T1000 (cell line): ENCODE data around the gene SLC35G3.
"Not testable (repeated sequence)": the region's sequence is repeated elsewhere in the genome, so short reads cannot be mapped to it uniquely, and the experiment has no call there.

Experiments used
- DNase-seq: peaks from one replicate; lab custom pipeline; 2025; ENCODE audit warnings: mixed read lengths; lab: John Stamatoyannopoulos, UW

The SLC35G3 gene

DNA sequence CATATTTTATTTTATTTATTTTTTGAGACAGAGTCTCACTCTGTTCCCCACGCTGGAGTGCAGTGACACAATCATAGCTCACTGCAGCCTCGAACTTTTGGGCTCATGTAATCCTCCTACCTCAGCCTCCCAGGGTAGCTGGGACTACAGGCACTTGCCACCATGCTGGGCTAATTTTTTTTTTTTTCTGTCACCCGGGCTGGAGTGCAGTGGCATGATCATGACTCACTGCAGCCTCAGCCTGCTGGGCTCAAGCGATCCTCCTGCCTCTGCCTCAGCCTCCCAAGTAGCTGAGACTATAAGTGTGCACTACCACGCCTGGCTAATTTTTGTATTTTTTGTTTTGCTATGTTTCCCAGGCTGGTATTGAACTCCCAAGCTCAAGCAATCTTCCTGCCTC lies 29.5 kb downstream of the SLC35G3 start:
- DNase-seq, result no peak

DNA sequence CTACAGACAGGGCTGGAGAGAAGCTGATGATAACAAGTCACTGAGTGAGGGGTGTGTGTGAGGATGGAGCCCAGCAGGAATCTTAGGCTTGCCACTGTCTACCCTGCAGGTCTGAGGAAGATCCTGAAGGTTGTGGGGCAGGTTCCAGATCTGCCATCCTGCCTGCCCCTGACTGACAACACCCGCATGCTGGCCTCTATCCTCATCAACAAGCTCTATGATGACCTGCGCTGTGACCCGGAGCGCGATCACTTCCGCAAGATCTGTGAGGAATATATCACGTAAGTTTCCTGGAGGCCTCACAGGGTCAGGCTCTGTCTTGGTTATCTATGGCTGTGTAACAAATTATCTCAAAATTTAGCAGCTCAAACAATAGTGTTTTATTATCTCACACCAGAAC lies 30.3 kb downstream of the SLC35G3 start:
- DNase-seq, result no peak

DNA sequence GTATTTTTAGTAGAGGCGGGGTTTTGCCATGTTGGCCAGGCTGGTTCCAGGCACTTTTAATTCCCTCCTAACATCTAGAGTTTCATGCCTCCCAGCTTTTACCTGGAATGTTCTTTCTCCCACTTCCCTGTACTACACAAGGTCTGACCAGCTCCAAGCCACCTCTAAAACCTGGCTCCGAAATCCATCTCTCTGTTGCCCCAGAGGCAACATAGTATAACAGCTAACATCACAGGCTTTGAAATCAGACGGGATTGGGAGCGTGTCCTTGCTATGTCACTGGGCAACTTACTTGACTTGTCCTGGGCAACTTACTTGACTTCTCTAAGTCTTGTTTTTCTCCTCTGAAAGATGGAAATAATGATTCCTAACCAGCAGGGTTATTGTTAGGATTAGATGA lies 31.4 kb downstream of the SLC35G3 start:
- no peak for DNase-seq

DNA sequence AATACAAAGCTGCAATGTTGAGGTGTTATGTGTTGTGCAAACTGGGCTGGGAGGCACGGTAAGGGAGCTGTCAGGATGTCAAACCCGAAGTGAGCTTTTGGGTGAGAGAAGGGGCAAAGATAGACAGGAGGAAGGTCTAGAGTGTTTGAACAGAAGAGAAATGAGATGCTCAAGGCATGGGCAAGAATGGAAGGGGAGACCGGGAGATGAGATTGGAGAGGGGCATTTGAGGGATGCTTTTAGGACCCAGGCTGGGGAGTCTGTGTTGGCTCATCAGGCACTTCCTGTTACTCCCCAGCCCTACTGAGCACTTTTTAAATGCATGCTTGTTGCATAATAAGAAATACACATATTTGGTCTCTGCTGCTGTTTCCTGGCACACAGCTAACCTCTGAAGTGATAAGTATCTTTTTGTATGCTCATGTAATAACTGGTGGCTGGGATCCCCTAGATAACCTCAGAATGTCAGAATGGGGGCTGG lies 32.9 kb downstream of the SLC35G3 start:
- no peak for DNase-seq

DNA sequence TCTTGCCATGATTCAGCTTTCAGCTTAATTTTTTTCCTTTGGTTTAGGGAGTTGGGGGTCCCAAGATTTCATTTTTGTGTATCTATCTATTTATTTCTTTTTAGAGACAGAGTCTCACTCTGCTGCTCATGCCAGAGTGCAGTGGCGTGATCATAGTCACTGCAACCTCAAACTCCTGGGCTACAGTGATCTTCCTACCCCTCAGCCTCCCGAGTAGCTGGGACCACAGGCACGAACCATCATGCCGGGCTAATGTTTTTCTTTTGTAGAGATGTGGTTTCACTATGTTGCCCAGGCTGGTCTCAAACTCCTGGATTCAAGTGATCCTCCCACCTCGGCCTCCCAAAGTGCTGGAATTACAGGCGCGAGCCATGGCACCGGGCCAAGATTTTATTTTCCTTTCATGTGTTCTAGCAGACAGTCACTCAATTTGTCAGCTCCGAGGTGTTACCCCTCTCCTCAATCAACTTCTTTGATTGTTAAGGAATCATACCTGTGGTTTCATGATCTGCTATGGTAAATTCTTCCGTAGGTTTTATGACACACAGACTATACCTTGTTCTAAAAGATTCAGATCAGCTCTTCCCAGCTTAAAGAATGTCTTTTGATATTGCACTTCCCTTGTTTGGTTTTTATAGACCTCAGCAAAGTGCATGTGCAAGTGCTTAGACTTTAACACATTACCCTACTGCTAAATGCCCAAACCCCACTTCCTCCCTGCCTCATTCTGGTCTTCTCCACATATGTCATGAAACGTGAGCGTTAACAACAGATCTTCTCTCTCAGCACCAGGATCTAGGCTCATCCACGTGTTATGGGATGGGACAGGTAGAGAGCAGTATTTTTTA lies 33.6 kb downstream of the SLC35G3 start:
- no peak for DNase-seq

DNA sequence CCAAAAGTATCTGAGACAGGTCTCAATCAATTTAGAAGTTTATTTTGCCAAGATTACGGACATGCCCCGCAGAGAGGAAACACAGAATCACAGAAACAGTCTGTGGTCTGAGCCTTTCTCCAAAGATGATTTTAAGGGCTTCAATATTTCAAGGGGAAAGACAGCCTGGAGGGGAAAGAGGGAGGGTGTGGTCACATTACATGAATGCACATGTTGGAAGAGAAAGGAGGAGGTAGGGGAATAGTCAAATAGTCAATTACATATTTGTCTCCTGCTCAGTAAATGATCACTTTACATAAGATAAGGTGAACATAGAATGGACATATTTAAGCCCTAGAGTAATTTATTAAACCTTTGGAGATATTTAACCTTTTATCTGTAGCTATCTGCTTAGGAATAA lies 34.3 kb downstream of the SLC35G3 start:
- DNase-seq, result no peak

DNA sequence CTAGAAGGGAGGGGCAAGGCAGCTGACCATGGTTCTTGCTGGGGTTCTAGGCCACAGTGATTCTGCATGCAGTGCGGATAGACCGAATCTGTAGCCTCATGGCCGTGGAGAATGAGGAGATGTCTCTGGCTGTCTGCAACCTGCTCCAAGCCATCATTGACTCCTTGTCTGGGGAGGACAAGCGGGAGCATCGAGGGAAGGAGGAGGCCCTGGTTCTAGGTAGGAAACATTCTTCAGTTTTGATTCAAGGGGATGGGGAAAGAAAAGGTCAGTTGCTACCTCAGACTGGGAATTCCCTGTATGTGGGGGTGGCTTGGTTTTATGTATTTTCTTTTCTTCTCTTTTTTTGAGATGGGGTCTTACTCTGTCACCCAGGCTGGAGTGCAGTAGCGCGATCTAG lies 38.9 kb downstream of the SLC35G3 start:
- no peak for DNase-seq

DNA sequence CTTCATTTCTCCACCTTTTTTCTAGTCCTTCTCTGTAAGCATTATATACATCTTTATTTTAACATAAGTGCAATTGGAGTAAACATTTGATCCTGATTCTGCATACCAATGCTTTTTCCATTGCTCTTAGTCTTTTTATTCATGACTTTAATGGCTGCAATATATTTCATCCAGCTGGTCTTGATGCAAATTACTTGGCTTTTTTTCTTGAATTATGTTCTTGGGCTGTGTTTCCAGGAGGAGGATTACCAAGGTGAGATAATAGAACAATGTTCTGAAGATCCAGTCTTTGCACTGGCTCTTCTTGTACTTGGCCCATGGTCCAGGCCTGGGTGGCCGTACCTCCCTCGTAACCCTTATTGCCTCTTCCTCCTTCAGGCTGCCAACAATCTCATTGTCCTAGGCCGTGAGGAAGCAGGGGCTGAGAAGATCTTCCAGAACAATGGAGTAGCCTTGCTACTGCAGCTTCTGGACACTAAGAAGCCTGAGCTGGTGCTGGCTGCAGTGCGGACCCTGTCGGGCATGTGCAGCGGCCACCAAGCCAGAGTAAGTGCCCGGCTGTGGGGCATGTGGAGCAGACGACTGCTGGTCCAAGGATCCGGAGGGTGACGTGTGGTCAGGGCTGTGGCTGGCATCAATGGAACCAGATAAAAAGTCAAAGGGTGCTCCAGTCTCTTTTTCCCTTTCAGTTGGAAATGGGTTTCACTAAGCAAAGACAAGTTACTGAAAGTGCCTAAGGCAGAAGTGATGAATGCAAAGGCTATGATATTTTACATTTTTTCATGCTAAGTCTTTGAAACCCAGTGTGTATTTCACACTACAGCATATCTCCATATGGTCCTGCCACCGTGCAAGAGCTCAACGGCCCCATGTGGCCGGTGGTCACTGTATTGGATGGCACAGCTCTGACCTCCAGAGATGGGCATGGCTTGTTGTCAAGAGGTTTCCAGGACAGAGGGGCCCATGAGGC lies 39.7 kb downstream of the SLC35G3 start:
- no peak for DNase-seq

DNA sequence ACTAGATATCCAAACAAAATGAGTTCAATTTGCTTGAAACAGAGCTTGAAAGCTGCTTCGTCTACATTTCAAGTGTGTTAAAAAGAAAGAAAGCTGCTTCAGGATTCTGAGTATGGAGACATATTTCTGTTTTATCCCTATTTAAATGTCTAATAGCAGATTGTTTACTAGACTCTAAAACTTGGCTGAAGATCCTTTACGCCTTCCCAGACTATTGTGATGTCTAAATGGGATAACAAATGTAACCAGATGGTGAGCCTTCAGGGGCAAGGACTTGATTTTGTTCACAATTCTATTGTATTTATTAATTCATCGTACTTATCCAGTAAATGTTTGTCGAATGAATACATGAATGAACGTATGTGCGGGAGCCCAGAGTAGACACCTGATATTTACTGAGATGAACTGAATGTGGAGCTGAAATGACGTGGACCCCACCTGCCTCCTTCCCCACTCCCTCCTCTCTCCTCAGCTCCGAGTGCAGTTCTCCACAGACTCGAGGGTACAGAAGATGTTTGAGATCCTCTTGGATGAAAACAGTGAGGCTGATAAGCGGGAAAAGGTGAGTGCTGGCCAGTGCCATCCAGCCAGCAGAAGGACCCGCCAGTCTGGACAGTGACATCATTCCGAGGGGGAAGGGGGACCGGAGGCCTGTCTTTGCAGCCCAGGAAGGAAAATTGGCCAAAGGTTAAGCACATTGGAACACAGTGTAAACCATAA lies 41.6 kb downstream of the SLC35G3 start:
- DNase-seq, result no peak

DNA sequence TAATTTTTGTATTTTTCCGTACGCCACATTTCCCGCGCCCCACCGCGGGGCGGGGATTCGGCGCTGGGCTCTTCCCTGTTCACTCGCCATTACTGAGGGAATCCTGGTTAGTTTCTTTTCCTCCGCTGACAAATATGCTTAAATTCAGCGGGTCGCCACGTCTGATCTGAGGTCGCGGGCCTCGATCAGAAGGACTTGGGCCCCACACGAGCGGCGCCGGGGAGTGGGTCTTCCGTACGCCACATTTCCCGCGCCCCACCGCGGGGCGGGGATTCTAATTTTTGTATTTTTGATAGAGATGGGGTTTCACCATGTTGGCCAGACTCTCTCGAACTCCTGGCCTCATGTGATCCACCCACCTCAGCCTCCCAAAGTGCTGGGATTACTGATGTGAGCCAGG lies 43.1 kb downstream of the SLC35G3 start:
- not testable (repeated sequence) for DNase-seq

DNA sequence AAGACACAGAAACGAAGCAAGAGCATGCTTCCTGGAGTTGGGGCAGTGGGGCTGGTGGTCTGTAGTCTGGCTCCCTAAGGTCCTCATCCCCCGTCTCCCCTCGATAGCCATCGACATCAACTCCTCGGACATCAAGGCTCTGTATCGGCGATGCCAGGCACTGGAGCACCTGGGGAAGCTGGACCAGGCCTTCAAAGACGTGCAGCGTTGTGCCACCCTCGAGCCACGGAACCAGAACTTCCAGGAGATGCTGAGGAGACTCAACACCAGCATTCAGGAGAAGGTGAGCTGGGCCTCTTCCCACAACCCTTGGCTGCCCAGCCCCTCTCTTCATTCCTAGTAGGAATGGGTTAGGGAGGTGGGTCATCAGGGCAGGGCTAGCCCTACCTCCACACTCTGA lies 44.3 kb downstream of the SLC35G3 start:
- DNase-seq, result no peak

DNA sequence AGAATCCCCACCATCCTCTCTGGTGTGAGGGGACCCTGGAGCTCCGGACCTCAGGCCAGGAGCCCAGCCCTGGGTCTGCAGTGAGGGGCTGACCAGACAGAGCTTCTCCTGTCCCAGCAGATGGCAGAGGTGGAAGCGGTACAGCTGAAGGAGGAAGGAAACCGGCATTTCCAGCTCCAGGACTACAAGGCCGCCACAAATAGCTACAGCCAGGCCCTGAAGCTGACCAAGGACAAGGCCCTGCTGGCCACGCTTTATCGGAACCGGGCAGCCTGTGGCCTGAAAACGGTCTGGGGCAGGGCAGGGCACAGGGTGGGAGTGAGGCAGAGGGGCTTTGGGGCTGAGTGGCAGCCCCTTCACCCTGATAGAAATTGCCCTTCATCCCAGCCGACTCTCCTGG lies 46.0 kb downstream of the SLC35G3 start:
- no peak for DNase-seq

DNA sequence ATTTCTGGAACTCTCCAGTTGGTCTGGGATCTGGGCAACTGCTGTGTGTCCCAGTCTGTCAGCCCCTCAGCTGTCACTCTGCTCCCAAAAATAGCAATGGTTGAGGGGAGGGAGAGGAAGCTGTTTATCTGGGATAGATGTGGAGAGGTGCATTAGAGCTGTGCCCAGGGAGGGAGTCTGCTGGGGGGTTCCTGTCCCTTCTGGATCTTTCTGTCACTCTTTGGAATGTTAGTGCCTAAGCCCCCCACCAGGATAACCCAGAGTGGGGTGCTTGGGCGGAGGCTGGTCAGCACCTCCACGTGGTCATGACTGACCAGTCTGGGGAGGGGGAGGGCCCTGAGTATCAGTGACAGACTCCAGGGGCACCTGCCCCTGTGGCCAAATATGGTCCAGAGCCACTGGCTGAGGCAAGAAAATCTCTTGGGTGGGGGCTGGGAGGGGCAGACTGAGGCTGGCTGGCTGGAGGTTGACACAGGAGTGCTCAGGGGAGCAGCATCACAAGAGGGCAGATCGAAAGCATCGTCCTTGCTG lies 46.8 kb downstream of the SLC35G3 start, which contains the start of gene UNC45B:
Gene UNC45B (plus strand): TSS at position 443 of the 531 bp plus-strand sequence. CDS start 447 bp downstream, outside the sequence.
- DNase-seq, result no peak

DNA sequence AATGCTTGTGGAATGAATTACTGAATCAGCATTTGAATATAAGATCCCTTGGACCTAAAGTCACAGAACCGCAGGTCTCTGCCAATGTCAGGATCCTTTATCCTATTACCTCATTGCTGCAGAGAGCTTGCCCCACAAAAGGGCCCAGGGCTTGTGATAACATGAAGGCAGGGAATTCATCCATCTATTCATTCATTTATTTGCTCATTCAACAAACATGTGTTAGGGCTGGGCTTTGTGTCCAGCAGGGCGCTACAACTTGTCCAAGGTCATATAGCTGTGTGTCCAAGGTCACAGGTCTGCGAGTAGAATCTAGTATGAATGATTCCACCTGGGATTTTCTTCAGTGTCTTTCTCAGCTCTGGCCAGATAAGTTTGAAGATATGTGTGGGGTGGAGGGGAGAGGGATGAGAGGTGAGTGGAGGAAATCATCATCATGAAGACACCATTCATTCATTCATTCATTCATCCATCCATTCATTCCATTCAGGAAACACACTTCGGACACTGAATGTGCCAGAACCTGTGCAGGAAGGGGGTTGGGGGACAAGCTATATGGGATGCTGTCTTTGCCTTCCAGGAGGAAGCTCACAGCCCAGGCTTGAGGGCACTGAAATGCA lies 47.9 kb downstream of the SLC35G3 start:
- no peak for DNase-seq

DNA sequence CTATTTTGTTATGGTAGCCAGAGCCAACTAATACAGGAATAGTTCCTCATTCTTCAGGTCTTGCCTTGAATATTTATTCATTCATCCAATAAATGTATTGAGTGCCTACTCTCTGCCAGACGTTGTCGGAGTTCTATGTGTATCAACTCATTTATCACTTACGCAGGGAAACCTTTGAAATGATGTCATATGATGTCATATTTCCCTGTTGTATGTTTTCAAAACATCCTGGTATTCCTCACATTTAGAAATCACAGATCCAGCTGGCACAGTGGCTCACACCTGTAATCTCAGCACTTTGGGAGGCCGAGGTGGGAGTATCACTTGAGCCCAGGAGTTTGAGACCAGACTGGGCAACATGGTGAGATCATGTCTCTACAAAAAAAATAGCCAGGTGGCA lies 49.4 kb downstream of the SLC35G3 start:
- no peak for DNase-seq
